ENCODE measurements around the gene CABP1. TPM values are rescaled to one million over a fixed set of nuclear protein-coding genes. Genes with fewer than 3 reads are reported as not detected.

The CABP1 gene
- total and polyA plus RNA-seq, 9 donors = 1.2 to 2.7 (median 2.3) TPM

GRCh38 chr12:120685522-120685921 is 45.1 kb downstream of the CABP1 start:
- H3K4me3 ChIP-seq (ENCODE audit: low read length) = no peak overlapping the region
- WGBS (ENCODE audit: insufficient coverage) = 60% methylated on average over 1 of the region's 3 CpGs
- H3K27me3 ChIP-seq (ENCODE audit: control insufficient read depth, insufficient read depth, low read length) = no peaks in the 10 kb centered on the region
- H3K9me3 ChIP-seq (replicated peaks; ENCODE audit: control insufficient read depth, low read depth, low read length) = no peaks in the 10 kb centered on the region
- H3K4me1 ChIP-seq (ENCODE audit: control insufficient read depth, insufficient read depth, low read length) = peaks cover 20% of the 10 kb centered on the region
- H3K36me3 ChIP-seq (ENCODE audit: control insufficient read depth, insufficient read depth, low read length) = no peaks in the 10 kb centered on the region
- peak overlapping the region; percentile 99 for H3K27ac ChIP-seq (ENCODE audit: low read length)
- no peak for DNase-seq

GRCh38 chr12:120686151-120686689 is 45.8 kb downstream of the CABP1 start:
- H3K4me3 ChIP-seq (ENCODE audit: low read length) = peak overlapping the region; percentile 78
- no peaks in the 10 kb centered on the region for H3K27me3 ChIP-seq (ENCODE audit: control insufficient read depth, insufficient read depth, low read length)
- peak overlapping the region; percentile 99 for H3K27ac ChIP-seq (ENCODE audit: low read length)
- H3K36me3 ChIP-seq (ENCODE audit: control insufficient read depth, insufficient read depth, low read length) = no peaks in the 10 kb centered on the region
- H3K9me3 ChIP-seq (replicated peaks; ENCODE audit: control insufficient read depth, low read depth, low read length) = no peaks in the 10 kb centered on the region
- peak; percentile 98 for DNase-seq
- peaks cover 23% of the 10 kb centered on the region for H3K4me1 ChIP-seq (ENCODE audit: control insufficient read depth, insufficient read depth, low read length)
- WGBS (ENCODE audit: insufficient coverage) = 0% methylated on average over 33 of the region's 46 CpGs

- H3K4me3 ChIP-seq (ENCODE audit: low read length) = peak within 1 kb of the TSS; percentile 78
- WGBS (ENCODE audit: insufficient coverage) = under 1% methylated on average over 72 of the region's 84 CpGs
- peak within 1 kb of the TSS; percentile 99 for H3K27ac ChIP-seq (ENCODE audit: low read length)
These were observed 46.5 kb downstream of the CABP1 start, which contains the start of gene MLEC for GRCh38 chr12:120686690-120687577. MLEC (plus strand) TSS chr12:120687149; CDS start chr12:120687297, 148 bp downstream.

GRCh38 chr12:120687578-120688289 is 47.3 kb downstream of the CABP1 start:
- Histone ChIP-seq H3K27me3 (ENCODE audit: control insufficient read depth, insufficient read depth, low read length) (no peaks in the 10 kb centered on the region), H3K36me3 (ENCODE audit: control insufficient read depth, insufficient read depth, low read length) (no peaks in the 10 kb centered on the region), H3K9me3 (replicated peaks; ENCODE audit: control insufficient read depth, low read depth, low read length) (no peaks in the 10 kb centered on the region), H3K27ac (ENCODE audit: low read length) (peak overlapping the region; percentile 71), H3K4me1 (ENCODE audit: control insufficient read depth, insufficient read depth, low read length) (peaks cover 23% of the 10 kb centered on the region), H3K4me3 (ENCODE audit: low read length) (peak overlapping the region; percentile 75)
- DNase-seq = peak; percentile 61
- WGBS (ENCODE audit: insufficient coverage) = 0% methylated on average over 15 of the region's 31 CpGs

More at GRCh38 chr12:120686690-120687577, 46.5 kb downstream of the CABP1 start, which contains the start of gene MLEC:
- H3K9me3 ChIP-seq (replicated peaks; ENCODE audit: control insufficient read depth, low read depth, low read length) = no peaks in the 10 kb centered on the region
- peaks cover 23% of the 10 kb centered on the region for H3K4me1 ChIP-seq (ENCODE audit: control insufficient read depth, insufficient read depth, low read length)
- H3K36me3 ChIP-seq (ENCODE audit: control insufficient read depth, insufficient read depth, low read length) = no peaks in the 10 kb centered on the region
- H3K27me3 ChIP-seq (ENCODE audit: control insufficient read depth, insufficient read depth, low read length) = no peaks in the 10 kb centered on the region
- peak; percentile 99 for DNase-seq

- peak; percentile 40 for DNase-seq
- Histone ChIP-seq H3K4me1 (ENCODE audit: control insufficient read depth, insufficient read depth, low read length) (peaks cover 23% of the 10 kb centered on the region), H3K4me3 (ENCODE audit: low read length) (peak overlapping the region; percentile 75), H3K36me3 (ENCODE audit: control insufficient read depth, insufficient read depth, low read length) (peaks cover 4% of the 10 kb centered on the region), H3K9me3 (replicated peaks; ENCODE audit: control insufficient read depth, low read depth, low read length) (no peaks in the 10 kb centered on the region), H3K27ac (ENCODE audit: low read length) (peak overlapping the region; percentile 31), H3K27me3 (ENCODE audit: control insufficient read depth, insufficient read depth, low read length) (no peaks in the 10 kb centered on the region)
- 28% methylated on average over 2 of the region's 6 CpGs for WGBS (ENCODE audit: insufficient coverage)
These were observed 48.2 kb downstream of the CABP1 start for GRCh38 chr12:120688527-120689071.

GRCh38 chr12:120689397-120690082 is 49.1 kb downstream of the CABP1 start:
- peaks cover 13% of the 10 kb centered on the region for H3K36me3 ChIP-seq (ENCODE audit: control insufficient read depth, insufficient read depth, low read length)
- H3K27me3 ChIP-seq (ENCODE audit: control insufficient read depth, insufficient read depth, low read length) = no peaks in the 10 kb centered on the region
- H3K9me3 ChIP-seq (replicated peaks; ENCODE audit: control insufficient read depth, low read depth, low read length) = no peaks in the 10 kb centered on the region
- 50% methylated on average over 2 of the region's 6 CpGs for WGBS (ENCODE audit: insufficient coverage)
- DNase-seq = no peak
- H3K4me3 ChIP-seq (ENCODE audit: low read length) = peak overlapping the region; percentile 75
- peaks cover 23% of the 10 kb centered on the region for H3K4me1 ChIP-seq (ENCODE audit: control insufficient read depth, insufficient read depth, low read length)
- H3K27ac ChIP-seq (ENCODE audit: low read length) = no peak overlapping the region

GRCh38 chr12:120690083-120690450 is 49.6 kb downstream of the CABP1 start:
- H3K4me1 ChIP-seq (ENCODE audit: control insufficient read depth, insufficient read depth, low read length) = peaks cover 23% of the 10 kb centered on the region
- H3K27ac ChIP-seq (ENCODE audit: low read length) = no peak overlapping the region

GRCh38 chr12:120690978-120691377 is 50.6 kb downstream of the CABP1 start:
- Histone ChIP-seq H3K4me1 (ENCODE audit: control insufficient read depth, insufficient read depth, low read length) (peaks cover 23% of the 10 kb centered on the region), H3K27ac (ENCODE audit: low read length) (no peak overlapping the region), H3K9me3 (replicated peaks; ENCODE audit: control insufficient read depth, low read depth, low read length) (no peaks in the 10 kb centered on the region), H3K4me3 (ENCODE audit: low read length) (no peak overlapping the region), H3K27me3 (ENCODE audit: control insufficient read depth, insufficient read depth, low read length) (no peaks in the 10 kb centered on the region), H3K36me3 (ENCODE audit: control insufficient read depth, insufficient read depth, low read length) (peaks cover 25% of the 10 kb centered on the region)
- no peak for DNase-seq
- WGBS (ENCODE audit: insufficient coverage) = no CpG with 5 or more reads among the region's 3 CpGs

More at GRCh38 chr12:120690083-120690450, 49.6 kb downstream of the CABP1 start:
- DNase-seq = no peak
- Histone ChIP-seq H3K27me3 (ENCODE audit: control insufficient read depth, insufficient read depth, low read length) (no peaks in the 10 kb centered on the region), H3K4me3 (ENCODE audit: low read length) (no peak overlapping the region), H3K9me3 (replicated peaks; ENCODE audit: control insufficient read depth, low read depth, low read length) (no peaks in the 10 kb centered on the region), H3K36me3 (ENCODE audit: control insufficient read depth, insufficient read depth, low read length) (peaks cover 18% of the 10 kb centered on the region)
- WGBS (ENCODE audit: insufficient coverage) = 100% methylated on average over 1 of the region's 2 CpGs

GRCh38 chr12:120692524-120693033 is 52.2 kb downstream of the CABP1 start:
- no peaks in the 10 kb centered on the region for H3K9me3 ChIP-seq (replicated peaks; ENCODE audit: control insufficient read depth, low read depth, low read length)
- H3K27ac ChIP-seq (ENCODE audit: low read length) = no peak overlapping the region

More at GRCh38 chr12:120692524-120693033, 52.2 kb downstream of the CABP1 start:
- no peaks in the 10 kb centered on the region for H3K27me3 ChIP-seq (ENCODE audit: control insufficient read depth, insufficient read depth, low read length)
- no peak for DNase-seq
- no peak overlapping the region for H3K4me3 ChIP-seq (ENCODE audit: low read length)
- WGBS (ENCODE audit: insufficient coverage) = 37% methylated on average over 3 of the region's 11 CpGs
- H3K36me3 ChIP-seq (ENCODE audit: control insufficient read depth, insufficient read depth, low read length) = peaks cover 41% of the 10 kb centered on the region
- peaks cover 23% of the 10 kb centered on the region for H3K4me1 ChIP-seq (ENCODE audit: control insufficient read depth, insufficient read depth, low read length)

Data from muscle of leg (tissue), 11 donors.